T-helper 2 cell treated with Interferon-gamma antibody and Interleukin-4, amounts not matched to agents 100 ng/mL and 5 ng/mL, for 36 hours (primary cell): Measurements from ENCODE around the gene HSPB8. TPM values are rescaled to one million over a fixed set of nuclear protein-coding genes. Genes with fewer than 3 reads are reported as not detected.

Experiments
- total RNA-seq: library from RNA; stranded (reverse); gene quantifications from 2 replicates; pipeline ENCODE4 v1.2.3, GENCODE V29; 2022

HSPB8 gene
- total RNA-seq, 1 donor from 2014 or later, result not detected

Other genes starting within 250 kb of the HSPB8 start
- gene SRRM4, start 197.4 kb upstream of the HSPB8 start, total RNA-seq, result not detected in 2 replicates
- gene CCDC60, start 155.8 kb downstream of the HSPB8 start, total RNA-seq, result not detected in 2 replicates